Central memory CD4-positive, alpha-beta T cell (primary cell): ENCODE measurements around the gene SLC39A11.
"Not testable (repeated sequence)": the region's sequence is repeated elsewhere in the genome, so short reads cannot be mapped to it uniquely, and the experiment has no call there.

ENCODE experiments used
- DNase-seq: peaks from one replicate; pipeline ENCODE4 v3.0.0; 2022

The SLC39A11 gene

GRCh38 chr17:73105431-73105830, 12.9 kb upstream of the SLC39A11 start:
- no peak for DNase-seq

DNA sequence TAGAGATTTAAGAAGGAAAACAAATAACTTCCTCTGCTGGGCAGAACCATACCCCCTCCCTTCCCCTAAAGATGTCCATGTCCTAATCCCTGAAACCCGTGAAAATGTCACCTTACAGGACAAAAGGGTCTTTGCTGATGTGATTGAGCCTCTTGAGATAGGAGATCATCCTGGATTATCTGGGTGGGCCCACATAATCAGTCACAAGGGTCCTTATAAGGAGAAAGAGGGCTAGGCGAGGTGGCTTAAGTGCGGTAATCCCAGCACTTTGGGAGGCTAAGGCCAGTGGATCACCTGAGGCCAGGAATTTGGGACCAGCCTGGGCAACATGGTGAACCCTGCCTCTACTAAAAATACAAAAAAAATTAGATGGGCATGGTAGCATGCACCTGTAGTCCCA, 12.0 kb upstream of the SLC39A11 start:
- no peak for DNase-seq

DNA sequence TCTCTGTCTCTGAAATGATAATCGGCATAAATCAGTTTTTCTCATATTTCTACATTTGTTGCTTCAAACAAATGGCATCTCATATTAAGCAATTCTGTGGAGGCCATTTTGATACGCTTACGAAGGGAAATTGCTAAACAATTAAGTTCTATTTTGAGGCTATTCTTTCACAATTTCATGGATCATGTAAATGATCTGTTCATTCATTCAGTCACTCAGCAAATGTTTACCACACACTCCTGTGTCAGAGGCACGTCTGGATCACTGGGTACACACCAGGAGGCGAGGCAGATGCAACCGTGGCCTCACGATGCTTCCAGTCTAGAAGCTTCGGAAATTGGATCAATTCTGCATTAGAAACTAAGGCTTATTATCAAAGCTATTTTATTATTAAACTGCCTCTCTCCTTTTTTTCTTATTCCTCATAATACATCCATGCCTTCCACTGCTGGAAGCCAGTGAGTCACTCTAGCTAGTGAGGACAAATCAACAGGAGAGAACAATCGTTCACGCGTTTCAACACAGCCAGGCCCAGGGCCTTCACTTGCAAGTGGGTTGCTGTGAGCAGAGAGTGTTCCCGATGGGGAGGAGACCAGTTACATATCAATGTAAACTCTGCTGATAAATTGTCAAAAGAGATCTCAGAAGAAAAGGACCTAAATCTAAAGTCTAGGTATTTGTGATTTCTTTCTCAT, 11.3 kb upstream of the SLC39A11 start:
- DNase-seq: no peak

- DNase-seq: no peak
Measured at GRCh38 chr17:73101031-73101430, 8.5 kb upstream of the SLC39A11 start.

- DNase-seq: no peak
Measured at GRCh38 chr17:73100363-73100762, 7.9 kb upstream of the SLC39A11 start.

DNA sequence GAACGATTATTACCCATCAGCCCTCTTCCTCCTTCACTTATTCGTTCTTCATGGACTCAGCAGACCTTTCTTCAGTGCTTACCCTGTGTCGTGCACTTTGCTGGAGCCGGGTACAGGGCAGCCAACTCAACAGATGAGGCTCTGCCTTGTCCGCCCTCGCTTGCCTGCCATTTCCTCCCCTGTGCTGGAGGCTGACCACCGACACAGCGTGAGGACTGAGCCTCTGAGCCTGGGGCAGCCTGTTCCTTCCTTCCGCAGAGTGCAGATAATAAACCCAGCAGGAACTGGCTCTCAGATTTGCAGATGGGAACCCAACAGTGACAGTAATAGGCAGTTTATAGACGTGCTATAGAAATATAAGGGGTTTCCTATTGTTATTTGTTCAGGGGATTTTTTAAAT, 7.0 kb upstream of the SLC39A11 start:
- DNase-seq: no peak

DNA sequence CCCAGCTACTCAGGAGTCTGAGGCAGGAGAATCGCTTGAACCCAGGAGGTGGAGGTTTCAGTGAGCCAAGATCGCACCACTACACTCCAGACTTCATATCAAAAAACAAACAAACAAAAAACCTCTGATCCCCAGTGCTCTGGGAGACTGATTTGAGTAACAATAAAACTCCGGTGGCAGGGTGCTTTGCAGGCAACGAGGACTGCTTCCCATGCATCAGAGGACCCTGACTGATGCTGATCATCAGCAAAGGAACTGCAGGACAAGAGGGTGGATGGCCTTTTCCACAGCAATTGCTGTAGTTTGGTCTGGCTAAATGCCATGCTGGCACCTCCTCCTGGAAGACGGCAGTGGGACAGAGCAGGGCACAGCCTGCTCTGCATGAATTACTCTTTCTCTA, 6.4 kb upstream of the SLC39A11 start:
- no peak for DNase-seq

GRCh38 chr17:73097973-73098765, 5.7 kb upstream of the SLC39A11 start:
- not testable (repeated sequence) for DNase-seq

DNA sequence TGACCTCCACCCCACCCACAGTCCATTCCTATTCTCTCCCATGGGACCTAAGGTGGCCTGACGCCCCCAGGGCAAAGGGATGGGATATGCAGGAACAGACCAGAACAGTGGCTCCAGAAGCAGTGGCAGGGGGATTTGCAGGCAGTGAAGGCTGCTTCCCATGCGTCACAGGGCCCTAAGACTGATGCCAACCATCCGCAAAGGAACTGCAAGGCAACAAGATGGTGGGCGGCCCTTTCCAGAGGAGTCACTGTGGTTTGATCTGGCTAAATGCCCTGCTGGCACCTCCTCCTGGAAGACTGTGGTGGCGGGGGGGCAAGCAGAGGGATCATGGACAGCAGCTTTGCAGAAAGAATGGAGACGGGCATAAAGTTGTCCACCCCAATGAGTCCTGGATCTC, 4.4 kb upstream of the SLC39A11 start:
- no peak for DNase-seq

DNA sequence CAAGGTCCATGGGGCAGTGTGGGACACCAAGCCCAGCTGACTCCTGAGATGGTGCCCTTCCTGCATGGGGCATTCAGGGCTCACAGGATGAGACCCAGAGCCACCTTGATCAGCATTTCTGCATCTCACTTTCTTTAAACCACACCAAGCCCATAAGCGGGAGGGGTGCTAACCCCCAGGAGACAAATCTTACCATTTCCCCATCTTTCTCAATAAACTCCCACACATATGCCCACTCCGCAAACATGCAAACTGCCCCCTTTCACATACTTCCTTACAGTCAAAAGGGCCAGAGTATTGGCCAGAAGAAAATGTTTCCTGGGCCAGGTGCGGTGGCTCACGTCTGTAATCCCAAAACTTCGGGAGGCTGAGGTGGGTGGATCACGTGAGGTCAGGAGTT, 3.7 kb upstream of the SLC39A11 start:
- DNase-seq: no peak

- no peak for DNase-seq
Measured at GRCh38 chr17:73093286-73093685, 798 bp upstream of the SLC39A11 start.

- DNase-seq: no peak
Measured at GRCh38 chr17:73091770-73092522, 542 bp downstream of the SLC39A11 start.

- DNase-seq: no peak
Measured at GRCh38 chr17:73091410-73091769, 1.1 kb downstream of the SLC39A11 start.

DNA sequence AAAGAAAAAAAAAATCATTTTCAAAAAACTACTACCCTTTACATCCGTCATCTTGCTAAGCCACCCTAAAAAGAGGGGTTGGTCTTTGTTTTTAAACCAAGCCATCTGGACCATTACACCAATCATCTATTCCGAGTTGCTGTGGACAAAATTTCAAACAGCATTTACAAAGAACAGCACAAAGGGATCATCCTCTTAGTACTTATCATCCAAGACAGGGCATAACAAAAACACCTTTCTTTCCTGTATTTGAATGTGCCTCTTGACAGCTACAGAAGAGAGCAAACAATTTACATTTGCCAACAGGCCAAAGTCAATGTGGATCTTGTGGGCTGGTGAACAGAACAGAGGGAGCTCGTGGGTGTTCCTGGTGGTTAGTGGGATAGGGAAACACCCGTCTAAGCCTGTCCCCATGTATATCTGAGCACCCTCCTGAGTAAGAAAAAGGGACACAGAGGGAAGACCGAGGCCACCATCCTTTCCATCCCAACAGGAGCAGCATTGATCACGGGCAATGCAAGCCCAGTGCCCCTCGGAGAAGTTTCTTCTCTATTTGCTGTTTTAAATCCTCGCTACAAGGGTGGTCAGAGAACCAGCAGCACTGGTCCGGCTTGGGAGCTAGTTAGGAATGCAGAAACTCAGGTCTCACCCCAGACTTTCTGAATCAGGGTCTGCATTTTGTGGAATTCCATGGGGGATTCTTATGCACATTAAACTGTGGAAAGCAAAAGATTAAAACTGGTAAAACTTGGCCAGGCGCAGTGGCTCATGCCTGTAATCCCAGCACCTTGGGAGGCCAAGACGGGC, 1.9 kb downstream of the SLC39A11 start:
- no peak for DNase-seq

DNA sequence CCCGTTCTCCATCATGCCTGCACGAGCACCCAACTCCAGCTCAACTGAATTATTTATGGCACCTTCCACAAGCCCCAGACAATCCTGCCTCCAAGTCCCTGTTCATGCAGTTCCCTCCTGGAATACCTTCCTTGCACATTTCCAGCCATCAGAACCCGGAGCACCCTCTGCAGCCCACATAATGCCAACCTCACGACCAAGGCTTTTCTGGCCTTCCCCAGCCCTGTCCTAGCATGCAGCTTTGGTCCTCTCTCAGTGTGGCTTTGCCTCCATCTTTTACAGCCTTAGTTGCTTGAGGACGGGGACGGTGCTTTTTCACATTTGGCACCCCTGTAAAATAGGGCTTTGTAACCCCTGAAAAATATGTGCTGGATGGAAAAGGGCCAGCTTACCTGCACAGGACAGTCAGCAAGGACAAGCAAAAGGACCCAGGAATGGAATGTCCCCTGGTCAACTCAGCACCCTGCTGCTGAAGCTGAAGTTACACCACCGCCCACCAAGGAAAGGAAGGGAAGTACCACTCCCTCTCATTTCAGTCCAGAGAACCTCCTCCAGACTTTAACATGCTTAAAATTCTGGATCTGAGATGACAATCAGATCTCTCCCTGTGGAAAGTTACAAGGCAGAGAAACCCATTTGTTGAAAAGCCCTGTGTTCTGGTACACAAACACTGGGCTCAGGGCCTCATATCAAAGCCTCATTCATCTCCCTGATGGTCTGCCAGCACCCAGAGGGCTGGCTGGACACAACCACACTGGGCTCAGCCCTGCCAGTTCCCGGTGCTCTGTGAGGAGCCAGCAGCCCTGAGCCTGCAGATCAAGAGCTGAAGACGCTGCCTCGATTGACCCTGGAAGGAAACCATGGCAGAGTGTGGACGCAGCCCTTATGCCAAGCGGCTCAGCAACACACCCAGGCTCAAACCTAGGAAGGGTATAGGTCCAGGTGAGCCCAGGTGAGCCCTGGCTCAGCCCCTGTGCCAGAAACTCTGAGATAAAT, 2.9 kb downstream of the SLC39A11 start:
- DNase-seq: no peak

- no peak for DNase-seq
Measured at GRCh38 chr17:73088561-73088960, 3.9 kb downstream of the SLC39A11 start.

- no peak for DNase-seq
Measured at GRCh38 chr17:73083432-73083831, 9.1 kb downstream of the SLC39A11 start.

DNA sequence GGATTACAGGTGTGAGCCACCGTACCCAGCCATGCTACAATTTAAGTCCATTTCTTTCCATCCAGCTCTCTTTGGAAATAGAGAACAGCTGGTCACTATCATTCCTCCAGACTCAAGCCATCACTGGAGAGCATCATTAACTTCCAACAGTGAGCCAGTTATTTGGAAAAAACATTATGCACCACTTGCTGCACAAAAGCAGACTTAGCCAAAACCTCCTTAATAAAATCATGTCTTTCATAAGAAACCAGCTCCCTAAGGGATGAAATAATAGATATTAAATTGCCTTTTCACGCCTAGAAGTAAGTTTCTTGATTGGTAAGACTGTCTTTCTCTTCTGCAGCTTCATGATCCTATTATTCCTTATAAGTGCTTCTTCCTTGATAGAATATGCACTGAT, 17.9 kb downstream of the SLC39A11 start:
- no peak for DNase-seq

DNA sequence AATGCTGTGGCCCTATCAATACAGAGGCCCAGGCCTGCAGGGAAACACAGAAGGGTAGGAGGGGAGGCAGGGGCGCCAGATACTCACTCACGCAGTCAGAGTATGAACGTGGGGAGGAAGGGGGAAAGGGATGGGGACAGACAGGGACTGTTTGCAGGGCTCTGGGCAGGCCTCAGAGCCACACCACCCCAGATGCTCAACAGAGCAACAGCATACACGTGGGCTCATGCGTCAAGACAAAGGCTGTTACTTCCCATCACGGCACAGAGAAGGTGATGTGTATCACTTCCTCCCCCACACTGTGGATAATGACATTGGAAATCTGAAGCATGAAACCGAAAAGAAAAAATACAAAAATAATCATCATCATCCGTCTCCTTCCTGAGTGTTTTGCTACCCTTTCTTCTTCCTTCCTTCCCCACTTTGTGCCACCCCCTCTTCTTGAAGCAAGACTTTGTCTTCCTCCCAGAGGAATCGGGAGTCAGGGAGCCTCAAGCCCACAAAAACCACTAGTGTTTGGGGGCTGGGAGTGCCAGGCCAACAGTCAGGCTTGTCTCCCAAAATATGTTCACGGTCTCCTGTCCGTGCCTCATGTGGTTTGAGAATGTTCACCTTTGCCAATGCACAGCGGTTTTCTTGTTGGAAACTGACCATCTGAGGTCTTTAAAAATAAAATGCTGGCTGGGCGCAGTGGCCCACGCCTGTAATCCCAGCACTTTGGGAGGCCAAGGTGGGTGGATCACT, 20.1 kb downstream of the SLC39A11 start:
- DNase-seq: no peak

- no peak for DNase-seq
Measured at GRCh38 chr17:73071066-73071999, 21.2 kb downstream of the SLC39A11 start.
